Measurements from ENCODE around the gene LDLRAD1. TPM values are rescaled to one million over a fixed set of nuclear protein-coding genes. Genes with fewer than 3 reads are reported as not detected.
"Not testable (repeated sequence)": the region's sequence is repeated elsewhere in the genome, so short reads cannot be mapped to it uniquely, and the experiment has no call there.

The LDLRAD1 gene
- polyA plus RNA-seq, 4 donors: 0.92 TPM; not detected in 3

DNA sequence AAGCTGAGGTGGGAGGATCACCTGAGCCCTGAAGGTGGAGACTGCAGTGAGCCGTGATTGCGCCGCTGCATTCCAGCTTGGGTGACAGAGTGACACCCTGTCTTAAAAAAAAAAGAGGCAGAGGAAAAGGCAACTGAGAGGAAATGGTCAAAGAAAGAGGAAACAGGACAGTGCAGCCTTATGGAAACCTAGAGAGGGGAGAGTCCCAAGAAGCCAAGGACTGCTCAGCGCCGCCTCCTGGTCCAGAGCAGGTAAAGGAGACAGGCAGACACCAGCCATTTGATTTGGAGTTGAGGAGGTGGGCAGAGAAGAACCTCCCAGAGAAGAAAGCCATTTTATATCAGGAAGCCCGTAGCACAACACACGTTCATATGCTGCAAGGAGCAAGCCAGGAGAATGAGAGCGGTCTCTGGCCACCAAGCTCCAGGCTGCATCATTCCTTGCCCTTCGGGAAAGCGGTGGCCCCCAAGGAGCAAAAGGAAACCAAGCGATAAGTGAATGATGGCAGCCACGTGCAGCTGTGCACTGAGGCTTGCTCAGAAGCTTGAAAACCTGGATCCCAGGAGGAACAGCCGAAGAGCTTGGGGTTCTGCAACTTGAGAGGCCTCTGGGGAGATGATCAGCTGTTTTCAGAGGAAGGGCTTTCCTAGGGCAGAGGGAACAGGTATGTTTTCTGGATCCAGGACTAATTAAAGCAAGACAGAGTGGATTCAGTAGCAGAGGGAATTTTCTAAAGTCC lies 38.1 kb downstream of the LDLRAD1 start:
- DNase-seq: no peak
- no peak overlapping the region for H3K4me3 ChIP-seq (ENCODE audit: low read depth in 1 of 3, low read length in 3 of 3)
- no peak for FAIRE-seq
- peaks cover 0 to 15% (median 0%) of the 10 kb centered on the region in 3 donors for H3K4me1 ChIP-seq (ENCODE audit: control insufficient read depth in 3 of 3, insufficient read depth in 2 of 3, low read depth in 1 of 3, low read length in 2 of 3)
- peaks cover 0 to 6% (median 0%) of the 10 kb centered on the region in 3 donors for H3K36me3 ChIP-seq (ENCODE audit: control insufficient read depth in 3 of 3, insufficient read depth in 2 of 3, low read depth in 1 of 3, low read length in 3 of 3)
- no peaks in the 10 kb centered on the region for H3K9me3 ChIP-seq (ENCODE audit: control insufficient read depth in 2 of 2, insufficient read depth in 1 of 2, low read depth in 1 of 2, low read length in 1 of 2)
- no peaks in the 10 kb centered on the region for H3K27me3 ChIP-seq (ENCODE audit: control insufficient read depth in 3 of 3, insufficient read depth in 3 of 3, low read length in 3 of 3)
- H3K27ac ChIP-seq (ENCODE audit: low read depth in 1 of 3, low read length in 2 of 3): no peak overlapping the region
- 89 to 91% (median 90%) methylated on average over 13 of the region's 13 CpGs for WGBS, 3 donors

- Histone ChIP-seq H3K36me3 (ENCODE audit: control insufficient read depth in 3 of 3, insufficient read depth in 2 of 3, low read depth in 1 of 3, low read length in 3 of 3) (peaks cover 0 to 11% (median 2%) of the 10 kb centered on the region in 3 donors), H3K4me3 (ENCODE audit: low read depth in 1 of 3, low read length in 3 of 3) (no peak overlapping the region), H3K4me1 (ENCODE audit: control insufficient read depth in 3 of 3, insufficient read depth in 2 of 3, low read depth in 1 of 3, low read length in 2 of 3) (no peaks in the 10 kb centered on the region), H3K9me3 (ENCODE audit: control insufficient read depth in 2 of 2, insufficient read depth in 1 of 2, low read depth in 1 of 2, low read length in 1 of 2) (no peaks in the 10 kb centered on the region), H3K27me3 (ENCODE audit: control insufficient read depth in 3 of 3, insufficient read depth in 3 of 3, low read length in 3 of 3) (no peaks in the 10 kb centered on the region), H3K27ac (ENCODE audit: low read depth in 1 of 3, low read length in 2 of 3) (no peak overlapping the region)
- no peak for FAIRE-seq
- no peak for DNase-seq
- WGBS, 3 donors: 94 to 96% (median 96%) methylated on average over 7 of the region's 7 CpGs
These were observed 42.1 kb downstream of the LDLRAD1 start for GRCh38 chr1:53975861-53976260.

DNA sequence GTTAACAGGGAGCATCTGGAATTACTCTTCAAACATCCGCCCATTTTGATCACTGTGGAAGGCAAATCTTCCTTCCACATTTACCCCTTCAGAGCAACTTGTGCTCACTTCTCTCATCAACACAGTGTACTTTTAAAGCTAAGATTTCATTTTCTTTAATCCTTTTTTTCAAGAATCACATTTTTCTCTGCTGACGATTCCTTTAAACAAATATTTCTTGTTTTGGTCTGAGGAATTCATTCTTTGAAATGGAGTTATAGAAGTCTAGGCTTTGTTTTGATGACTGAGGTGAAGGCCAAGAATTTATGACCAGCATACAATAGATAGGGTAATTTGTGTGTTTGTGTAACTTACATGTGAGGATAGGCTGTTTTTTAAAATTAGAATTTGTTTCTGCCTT lies 46.3 kb downstream of the LDLRAD1 start:
- Histone ChIP-seq H3K27me3 (ENCODE audit: control insufficient read depth in 3 of 3, insufficient read depth in 3 of 3, low read length in 3 of 3) (no peaks in the 10 kb centered on the region), H3K27ac (ENCODE audit: low read depth in 1 of 3, low read length in 2 of 3) (no peak overlapping the region), H3K36me3 (ENCODE audit: control insufficient read depth in 3 of 3, insufficient read depth in 2 of 3, low read depth in 1 of 3, low read length in 3 of 3) (peaks cover 4 to 18% (median 13%) of the 10 kb centered on the region in 3 donors), H3K9me3 (ENCODE audit: control insufficient read depth in 2 of 2, insufficient read depth in 1 of 2, low read depth in 1 of 2, low read length in 1 of 2) (no peaks in the 10 kb centered on the region), H3K4me3 (ENCODE audit: low read depth in 1 of 3, low read length in 3 of 3) (no peak overlapping the region), H3K4me1 (ENCODE audit: control insufficient read depth in 3 of 3, insufficient read depth in 2 of 3, low read depth in 1 of 3, low read length in 2 of 3) (no peaks in the 10 kb centered on the region)
- no peak for FAIRE-seq
- DNase-seq: no peak
- WGBS, 3 donors: 80 to 89% (median 86%) methylated on average over 2 of the region's 2 CpGs

DNA sequence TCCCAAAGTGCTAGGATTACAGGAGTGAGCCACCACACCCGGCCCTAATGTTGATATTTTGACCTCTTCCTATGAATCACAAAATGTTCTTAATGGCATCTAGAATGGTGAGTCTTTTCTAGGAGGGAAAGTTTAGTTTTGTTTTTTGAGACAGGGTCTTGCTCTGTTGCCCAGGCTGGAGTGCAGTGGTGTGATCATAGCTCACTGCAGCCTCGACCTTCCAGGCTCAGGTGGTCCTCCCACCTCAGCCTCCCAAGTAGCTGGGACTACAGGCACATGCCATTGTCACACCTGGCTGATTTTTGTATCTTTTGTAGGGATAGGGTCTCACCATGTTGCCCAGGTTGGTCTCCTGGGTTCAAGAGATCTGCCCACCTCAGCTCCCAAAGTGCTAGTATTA lies 48.7 kb downstream of the LDLRAD1 start:
- not testable (repeated sequence) for H3K27ac ChIP-seq (ENCODE audit: low read depth in 1 of 3, low read length in 2 of 3); DNase-seq; H3K27me3 ChIP-seq (ENCODE audit: control insufficient read depth in 3 of 3, insufficient read depth in 3 of 3, low read length in 3 of 3); H3K9me3 ChIP-seq (ENCODE audit: control insufficient read depth in 2 of 2, insufficient read depth in 1 of 2, low read depth in 1 of 2, low read length in 1 of 2); FAIRE-seq; H3K4me1 ChIP-seq (ENCODE audit: control insufficient read depth in 3 of 3, insufficient read depth in 2 of 3, low read depth in 1 of 3, low read length in 2 of 3); H3K4me3 ChIP-seq (ENCODE audit: low read depth in 1 of 3, low read length in 3 of 3)
- 91 to 96% (median 94%) methylated on average over 2 of the region's 2 CpGs for WGBS, 3 donors
- H3K36me3 ChIP-seq (ENCODE audit: control insufficient read depth in 3 of 3, insufficient read depth in 2 of 3, low read depth in 1 of 3, low read length in 3 of 3): peaks cover 4 to 20% (median 17%) of the 10 kb centered on the region in 3 donors

DNA sequence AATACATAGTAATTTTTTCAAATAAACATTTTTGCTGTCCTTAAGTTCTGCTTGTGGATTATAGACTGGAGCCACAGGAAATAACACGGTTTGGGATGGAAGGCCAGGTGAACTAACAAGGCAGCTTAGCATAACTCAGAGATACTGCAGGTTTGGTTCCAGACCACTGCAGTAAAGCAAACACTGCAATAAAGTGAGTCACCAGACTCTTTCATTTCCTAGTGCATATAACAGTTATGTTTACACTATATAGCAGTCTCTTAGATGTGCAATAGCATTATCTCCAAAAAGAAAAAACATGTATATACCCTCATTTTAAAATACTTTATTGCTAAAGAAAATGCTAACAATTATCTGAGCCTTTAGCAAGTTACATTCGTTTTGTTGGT lies 49.9 kb downstream of the LDLRAD1 start:
- peak in 1 of 2 donors; percentile 44 for DNase-seq
- FAIRE-seq: no peak
- no peaks in the 10 kb centered on the region for H3K9me3 ChIP-seq (ENCODE audit: control insufficient read depth in 2 of 2, insufficient read depth in 1 of 2, low read depth in 1 of 2, low read length in 1 of 2)
- H3K4me3 ChIP-seq (ENCODE audit: low read depth in 1 of 3, low read length in 3 of 3): no peak overlapping the region
- H3K27me3 ChIP-seq (ENCODE audit: control insufficient read depth in 3 of 3, insufficient read depth in 3 of 3, low read length in 3 of 3): no peaks in the 10 kb centered on the region
- H3K27ac ChIP-seq (ENCODE audit: low read depth in 1 of 3, low read length in 2 of 3): no peak overlapping the region
- WGBS, 3 donors: 58 to 68% (median 65%) methylated on average over 2 of the region's 2 CpGs
- peaks cover 5 to 27% (median 23%) of the 10 kb centered on the region in 3 donors for H3K36me3 ChIP-seq (ENCODE audit: control insufficient read depth in 3 of 3, insufficient read depth in 2 of 3, low read depth in 1 of 3, low read length in 3 of 3)
- peaks cover 0 to 6% (median 0%) of the 10 kb centered on the region in 3 donors for H3K4me1 ChIP-seq (ENCODE audit: control insufficient read depth in 3 of 3, insufficient read depth in 2 of 3, low read depth in 1 of 3, low read length in 2 of 3)

GRCh38 chr1:53967409-53968124 lies 50.4 kb downstream of the LDLRAD1 start:
- no peak overlapping the region for H3K27ac ChIP-seq (ENCODE audit: low read depth in 1 of 3, low read length in 2 of 3)
- H3K9me3 ChIP-seq (ENCODE audit: control insufficient read depth in 2 of 2, insufficient read depth in 1 of 2, low read depth in 1 of 2, low read length in 1 of 2): no peaks in the 10 kb centered on the region
- DNase-seq (no peak), FAIRE-seq (no peak)
- no peaks in the 10 kb centered on the region for H3K27me3 ChIP-seq (ENCODE audit: control insufficient read depth in 3 of 3, insufficient read depth in 3 of 3, low read length in 3 of 3)
- WGBS, 3 donors: 88 to 93% (median 89%) methylated on average over 7 of the region's 7 CpGs
- no peak overlapping the region for H3K4me3 ChIP-seq (ENCODE audit: low read depth in 1 of 3, low read length in 3 of 3)
- H3K36me3 ChIP-seq (ENCODE audit: control insufficient read depth in 3 of 3, insufficient read depth in 2 of 3, low read depth in 1 of 3, low read length in 3 of 3): peaks cover 8 to 31% (median 26%) of the 10 kb centered on the region in 3 donors
- peaks cover 0 to 8% (median 0%) of the 10 kb centered on the region in 3 donors for H3K4me1 ChIP-seq (ENCODE audit: control insufficient read depth in 3 of 3, insufficient read depth in 2 of 3, low read depth in 1 of 3, low read length in 2 of 3)

- no peaks in the 10 kb centered on the region for H3K27me3 ChIP-seq (ENCODE audit: control insufficient read depth in 3 of 3, insufficient read depth in 3 of 3, low read length in 3 of 3)
- no peak for FAIRE-seq
- no peak overlapping the region for H3K27ac ChIP-seq (ENCODE audit: low read depth in 1 of 3, low read length in 2 of 3)
- peaks cover 0 to 8% (median 0%) of the 10 kb centered on the region in 3 donors for H3K4me1 ChIP-seq (ENCODE audit: control insufficient read depth in 3 of 3, insufficient read depth in 2 of 3, low read depth in 1 of 3, low read length in 2 of 3)
- 65 to 77% (median 74%) methylated on average over 3 of the region's 3 CpGs for WGBS, 3 donors
- H3K9me3 ChIP-seq (ENCODE audit: control insufficient read depth in 2 of 2, insufficient read depth in 1 of 2, low read depth in 1 of 2, low read length in 1 of 2): no peaks in the 10 kb centered on the region
- no peak for DNase-seq
- peaks cover 8 to 30% (median 26%) of the 10 kb centered on the region in 3 donors for H3K36me3 ChIP-seq (ENCODE audit: control insufficient read depth in 3 of 3, insufficient read depth in 2 of 3, low read depth in 1 of 3, low read length in 3 of 3)
- no peak overlapping the region for H3K4me3 ChIP-seq (ENCODE audit: low read depth in 1 of 3, low read length in 3 of 3)
These were observed 51.2 kb downstream of the LDLRAD1 start for GRCh38 chr1:53966794-53967193.

- Histone ChIP-seq H3K9me3 (ENCODE audit: control insufficient read depth in 2 of 2, insufficient read depth in 1 of 2, low read depth in 1 of 2, low read length in 1 of 2) (no peaks in the 10 kb centered on the region), H3K27me3 (ENCODE audit: control insufficient read depth in 3 of 3, insufficient read depth in 3 of 3, low read length in 3 of 3) (no peaks in the 10 kb centered on the region), H3K36me3 (ENCODE audit: control insufficient read depth in 3 of 3, insufficient read depth in 2 of 3, low read depth in 1 of 3, low read length in 3 of 3) (peaks cover 8 to 31% (median 30%) of the 10 kb centered on the region in 3 donors), H3K4me3 (ENCODE audit: low read depth in 1 of 3, low read length in 3 of 3) (no peak overlapping the region), H3K27ac (ENCODE audit: low read depth in 1 of 3, low read length in 2 of 3) (no peak overlapping the region), H3K4me1 (ENCODE audit: control insufficient read depth in 3 of 3, insufficient read depth in 2 of 3, low read depth in 1 of 3, low read length in 2 of 3) (peaks cover 0 to 8% (median 0%) of the 10 kb centered on the region in 3 donors)
- DNase-seq: no peak
- FAIRE-seq: no peak
- whole genome bisulfite sequencing, 3 donors: 88 to 95% (median 89%) methylated on average over 5 of the region's 5 CpGs
These were observed 53.9 kb downstream of the LDLRAD1 start for GRCh38 chr1:53964109-53964508.

Measured in small intestine (tissue), 7 donors.